ENCODE results near the gene B3GALT4.

DNA sequence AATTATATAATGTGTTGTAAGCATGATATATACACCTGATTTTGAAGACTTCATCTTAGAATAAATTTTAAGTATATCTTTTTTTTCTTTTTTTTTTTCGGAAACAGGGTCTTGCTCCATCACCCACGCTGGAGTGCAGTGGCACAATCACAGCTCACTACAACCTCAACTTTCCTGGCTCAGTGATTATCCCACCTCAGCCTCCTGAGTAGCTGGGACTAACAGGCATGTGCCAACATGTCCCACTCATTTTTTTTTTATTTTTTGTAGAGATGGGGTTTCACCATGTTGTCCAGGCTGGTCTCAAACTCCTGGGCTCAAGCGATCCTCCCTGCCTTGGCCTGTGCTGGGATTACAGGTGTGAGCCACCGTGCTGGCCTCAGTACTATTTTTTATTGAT, 22.3 kb upstream of the B3GALT4 start:
- no peak for TF ChIP-seq YY1 (IDR thresholded peaks at IDR 0.05; ENCODE audit: insufficient read depth, insufficient read length)
- TF ChIP-seq ZNF274 (IDR thresholded peaks at IDR 0.05; ENCODE audit: low read depth, low read length) = no peak
